ENCODE results near the gene MTA3.
"Not testable (repeated sequence)": the region's sequence is repeated elsewhere in the genome, so short reads cannot be mapped to it uniquely, and the experiment has no call there.

The MTA3 gene

DNA sequence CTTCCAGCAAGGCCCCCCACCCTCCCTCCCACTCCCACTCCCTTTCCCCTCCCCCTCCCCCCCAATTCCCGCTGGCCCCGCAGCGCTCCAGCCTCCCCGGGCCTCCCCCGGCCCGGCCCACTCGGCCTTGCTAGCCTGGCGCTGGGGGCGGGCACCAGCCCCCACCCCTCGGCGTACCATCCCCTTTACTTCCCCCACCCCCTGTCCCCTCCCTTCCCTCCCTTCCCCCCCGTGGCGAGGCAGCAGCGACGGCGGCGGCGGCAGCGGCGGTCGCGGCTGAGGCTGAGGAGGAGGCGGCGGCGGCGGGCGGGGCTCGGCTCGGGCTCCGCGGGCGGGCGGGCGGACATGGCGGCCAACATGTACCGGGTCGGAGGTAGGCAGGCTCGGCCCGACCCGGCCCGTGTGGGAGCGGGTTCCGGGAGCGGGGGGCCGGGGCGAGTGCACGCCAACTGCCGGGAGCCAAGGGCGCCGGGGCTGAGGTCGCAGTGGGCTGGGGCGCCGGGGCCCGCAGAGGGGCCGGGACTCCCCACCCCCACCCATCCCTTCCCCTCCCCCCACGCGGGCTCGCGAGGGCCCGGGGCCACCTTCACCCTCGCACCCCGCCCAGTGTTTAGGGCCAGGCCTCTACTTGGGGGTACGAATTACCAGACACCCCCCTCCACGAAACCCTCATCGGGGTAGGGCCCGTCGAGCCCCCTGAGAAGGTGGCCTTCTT, at the start of gene MTA3:
Gene MTA3 (plus strand): TSS at position 232 of the 715 bp plus-strand sequence. CDS start 114 bp downstream, at position 346.
- no peak for DNase-seq

DNA sequence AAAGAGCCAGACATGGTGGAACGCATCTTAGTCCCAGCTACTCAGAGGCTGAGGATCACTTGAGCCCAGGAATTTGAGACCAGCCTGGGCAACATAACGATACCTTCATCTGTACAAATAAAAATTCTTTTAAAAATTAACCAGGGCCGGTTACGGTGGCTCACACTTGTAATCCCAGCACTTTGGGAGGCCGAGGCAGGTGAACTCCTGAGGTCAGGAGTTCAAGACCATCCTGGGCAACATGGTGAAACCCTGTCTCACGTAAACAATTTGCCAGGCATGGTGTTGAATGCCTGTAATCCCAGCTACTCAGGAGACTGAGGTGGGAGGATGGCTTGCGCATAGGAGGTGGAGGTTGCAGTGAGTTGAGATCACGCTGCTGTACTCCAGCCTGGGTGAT, 48.8 kb upstream of the MTA3 start:
- DNase-seq, result no peak

DNA sequence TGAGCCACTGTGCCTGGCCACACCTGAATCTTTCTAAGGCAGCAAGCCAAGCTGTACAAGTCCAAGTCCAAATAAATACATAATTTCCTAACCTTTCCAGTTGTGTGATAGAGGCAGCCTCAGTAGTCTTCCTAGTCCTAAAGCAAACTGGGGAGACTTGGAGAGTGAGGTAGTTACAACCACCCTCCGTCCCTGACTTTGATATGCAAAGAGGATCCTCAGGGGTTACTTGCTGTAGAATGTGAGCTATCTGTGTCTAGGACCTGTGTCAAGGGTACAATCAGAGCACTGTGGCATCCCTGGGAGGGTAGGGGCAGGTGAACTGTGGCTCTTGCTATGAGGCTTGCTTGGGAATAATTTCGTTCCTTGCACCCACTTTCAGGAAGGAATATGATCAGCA, 46.4 kb upstream of the MTA3 start:
- no peak for DNase-seq

DNA sequence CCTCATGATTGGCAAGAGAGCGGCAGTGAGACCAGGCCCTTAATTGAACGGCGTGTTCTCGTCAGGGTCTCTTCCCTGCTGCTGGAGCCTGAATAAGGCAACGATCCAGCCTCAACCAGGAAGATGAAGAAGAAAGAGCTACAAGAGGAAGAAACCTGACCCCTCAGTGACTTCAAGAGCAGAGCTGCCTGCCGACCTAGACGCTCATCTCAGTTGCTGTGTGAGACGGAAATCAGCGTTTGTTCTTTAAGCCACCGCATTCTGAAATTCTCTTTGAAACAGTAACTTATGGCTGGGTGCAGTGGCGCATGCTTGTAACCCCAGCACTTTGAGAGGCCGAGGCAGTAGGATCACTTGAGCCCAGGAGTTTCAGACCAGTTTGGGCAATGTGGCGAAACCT, 45.1 kb upstream of the MTA3 start:
- DNase-seq, result no peak

DNA sequence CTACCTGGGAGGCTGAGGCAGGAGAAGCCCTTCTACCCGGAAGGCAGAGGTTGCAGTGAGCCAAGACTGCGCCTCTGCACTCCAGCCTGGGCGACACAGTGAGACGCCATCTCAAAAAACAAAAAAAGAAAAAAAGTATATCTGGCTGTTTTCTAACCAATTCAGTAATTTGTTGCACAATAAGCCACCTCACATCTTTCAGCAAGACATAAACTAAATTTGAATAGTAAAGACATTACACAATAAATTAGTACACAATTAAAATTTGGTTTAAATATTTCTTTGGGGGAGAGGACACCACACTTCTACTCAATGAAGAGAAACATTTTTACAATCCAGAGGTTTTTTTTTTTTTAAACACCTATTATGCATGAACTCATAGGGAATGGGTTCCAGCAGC, 36.0 kb upstream of the MTA3 start:
- no peak for DNase-seq

DNA sequence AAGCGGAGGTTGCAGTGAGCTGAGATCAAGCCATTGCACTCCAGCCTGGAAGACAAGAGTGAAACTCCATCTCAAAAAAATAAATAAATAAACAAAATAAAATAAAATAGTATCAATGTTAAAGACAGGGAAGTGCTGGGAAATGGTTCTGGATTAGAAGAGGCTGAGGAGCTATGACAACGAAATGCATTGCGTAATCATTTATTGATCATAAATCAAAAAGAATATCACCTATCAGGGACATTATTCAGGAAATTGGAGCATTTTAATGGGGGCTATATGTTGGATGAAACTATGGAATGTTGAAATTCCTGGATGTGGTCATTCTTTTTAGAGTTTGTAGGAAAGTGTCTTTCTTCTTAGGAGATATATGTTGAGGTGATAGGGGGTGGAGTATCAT, 30.9 kb upstream of the MTA3 start:
- DNase-seq, result no peak

DNA sequence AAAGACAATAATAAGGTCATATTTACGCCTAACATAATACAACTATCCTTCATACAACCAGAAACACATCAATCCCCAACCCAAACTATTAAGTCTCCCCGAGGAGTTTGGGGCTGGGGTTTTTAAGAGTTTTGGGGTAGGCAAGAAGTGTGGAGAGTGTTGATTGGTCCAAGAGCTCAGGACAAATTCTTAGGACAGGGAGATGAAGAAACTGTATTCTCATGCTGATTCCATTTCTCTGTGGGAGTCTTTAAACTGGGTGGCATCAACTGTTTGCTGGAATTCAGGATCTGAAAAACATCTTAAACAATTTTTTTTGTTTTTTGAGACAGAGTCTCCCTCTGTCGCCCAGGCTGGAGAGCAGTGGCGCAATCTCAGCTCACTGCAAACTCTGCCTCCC, 25.6 kb upstream of the MTA3 start:
- no peak for DNase-seq

DNA sequence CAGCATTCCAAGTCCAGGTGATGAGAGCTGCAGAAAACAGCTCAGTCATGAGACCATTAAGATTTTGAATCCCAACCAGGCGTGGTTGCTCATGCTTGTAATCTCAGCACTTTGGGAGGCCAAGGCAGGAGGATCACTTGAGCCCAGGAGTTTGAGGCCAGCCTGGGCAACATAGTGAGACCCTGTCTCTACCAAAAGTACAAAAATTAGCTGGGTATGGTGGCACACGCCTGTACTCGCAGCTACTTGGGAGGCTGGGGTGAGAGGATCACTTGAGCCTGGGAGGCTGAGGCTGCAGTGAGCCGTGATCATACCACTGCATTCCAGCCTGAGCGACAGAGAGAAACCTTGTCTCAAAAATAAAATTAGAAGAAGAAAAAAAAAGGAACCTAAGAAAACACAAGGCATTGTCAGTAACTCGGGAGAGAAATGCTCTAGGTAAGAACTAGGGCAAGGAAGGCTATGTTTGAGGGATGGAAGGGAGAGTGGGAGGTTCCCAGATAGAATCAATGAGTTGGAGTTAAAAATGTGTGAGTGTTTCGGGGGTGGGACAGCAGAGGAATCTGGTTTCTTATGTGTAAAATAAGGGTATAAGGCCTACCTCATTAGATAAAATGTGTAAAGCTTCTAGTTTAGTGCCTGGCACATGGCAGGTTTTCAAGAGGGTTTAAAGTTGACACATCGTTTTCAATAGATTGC, 23.3 kb upstream of the MTA3 start:
- DNase-seq, result no peak

DNA sequence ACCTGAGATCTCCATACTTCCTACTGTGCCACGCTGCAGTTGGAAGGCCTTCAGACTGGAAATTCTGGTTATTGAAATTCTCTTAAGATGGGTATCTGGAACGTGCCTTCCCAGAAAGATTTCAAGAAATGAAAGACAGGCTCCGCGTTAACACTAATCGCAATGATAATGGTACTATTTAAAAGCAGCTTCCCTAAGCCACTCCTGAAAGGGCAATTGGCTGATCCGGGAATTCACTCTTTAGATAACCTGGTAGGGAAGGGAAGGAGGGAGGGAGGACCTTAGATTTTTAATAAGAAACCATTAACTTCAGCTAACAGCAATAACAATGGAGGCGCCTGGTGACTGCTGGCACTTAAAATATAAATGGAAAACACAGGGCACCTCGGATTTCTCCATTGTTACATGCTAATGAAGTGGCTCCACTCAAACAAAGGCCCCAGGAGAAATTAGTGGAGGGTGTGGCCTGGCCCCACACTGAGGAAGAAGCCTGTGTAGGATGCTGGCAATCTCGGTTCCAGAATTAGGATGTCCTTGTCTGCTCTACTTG, 22.5 kb upstream of the MTA3 start:
- no peak for DNase-seq

DNA sequence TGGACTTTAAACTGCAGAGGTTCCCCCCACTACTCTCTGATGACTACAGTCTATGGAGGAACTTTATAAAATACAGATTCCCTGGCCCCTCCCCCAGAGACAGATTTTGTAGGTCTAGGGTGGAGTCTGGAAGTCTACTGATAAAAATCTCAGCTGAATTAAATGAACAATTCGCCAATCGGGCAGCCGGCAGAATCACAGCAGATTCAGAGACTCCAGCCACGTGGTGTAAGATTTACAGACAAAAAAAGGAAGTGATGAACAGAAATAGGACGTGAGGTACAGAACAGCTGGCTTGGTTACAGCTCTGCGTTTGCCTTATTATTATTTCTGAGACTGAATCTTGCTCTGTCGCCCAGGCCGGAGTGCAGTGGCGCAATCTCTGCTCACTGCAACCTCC, 21.4 kb upstream of the MTA3 start:
- no peak for DNase-seq

DNA sequence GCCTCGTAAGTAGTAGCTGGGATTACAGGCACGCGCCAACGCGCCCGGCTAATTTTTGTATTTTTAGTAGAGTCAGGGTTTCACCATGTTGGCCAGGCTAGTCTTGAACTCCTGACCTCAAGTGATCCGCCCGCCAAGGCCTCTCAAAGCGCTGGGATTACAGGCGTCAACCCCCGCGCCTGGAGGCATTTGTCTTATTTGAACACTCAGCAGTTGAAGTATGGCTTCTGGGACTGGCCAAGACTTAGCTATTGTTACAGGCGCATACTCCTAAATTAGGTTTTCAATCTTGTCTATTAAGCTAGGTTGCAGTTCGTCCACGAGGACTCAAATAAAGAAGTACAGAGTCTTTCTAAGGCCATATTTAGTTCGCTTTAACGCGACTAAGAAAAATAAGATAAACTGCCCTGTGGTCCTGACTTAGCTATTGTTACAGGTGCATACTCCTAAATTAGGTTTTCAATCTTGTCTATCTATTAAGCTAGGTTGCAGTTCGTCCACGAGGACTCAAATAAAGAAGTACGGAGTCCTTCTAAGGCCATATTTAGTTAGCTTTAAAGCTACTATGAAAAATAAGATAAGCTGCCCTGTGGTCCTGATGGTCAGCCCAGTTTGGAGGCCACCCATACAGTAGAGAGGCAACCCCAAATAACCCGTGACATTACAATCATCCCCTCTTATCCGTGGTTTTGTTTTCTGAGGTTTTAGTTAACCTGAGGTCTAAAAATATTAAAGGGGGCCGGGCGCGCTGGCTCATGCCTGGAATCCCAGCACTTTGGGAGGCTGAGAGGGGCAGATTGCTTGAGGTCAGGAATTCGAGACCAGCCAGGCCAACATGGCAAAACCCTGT, 20.8 kb upstream of the MTA3 start:
- DNase-seq, result no peak

DNA sequence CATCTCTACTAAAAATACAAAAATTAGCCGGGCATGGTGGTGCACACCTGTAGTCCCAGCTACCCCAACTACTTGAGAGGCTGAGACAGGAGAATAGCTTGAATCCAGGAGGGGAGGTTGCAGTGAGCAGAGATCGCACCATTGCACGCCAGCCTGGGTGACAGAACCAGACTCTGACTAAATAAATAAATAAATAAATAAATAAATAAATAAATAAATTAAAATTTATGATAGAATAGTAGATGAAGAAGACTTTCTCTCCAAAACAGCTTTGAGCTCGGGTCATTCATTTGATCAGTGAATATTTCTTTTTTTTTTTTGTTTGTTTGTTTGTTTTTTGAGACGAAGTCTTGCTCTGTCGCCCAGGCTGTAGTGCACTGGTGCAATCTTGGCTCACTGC, 17.6 kb upstream of the MTA3 start:
- no peak for DNase-seq

DNA sequence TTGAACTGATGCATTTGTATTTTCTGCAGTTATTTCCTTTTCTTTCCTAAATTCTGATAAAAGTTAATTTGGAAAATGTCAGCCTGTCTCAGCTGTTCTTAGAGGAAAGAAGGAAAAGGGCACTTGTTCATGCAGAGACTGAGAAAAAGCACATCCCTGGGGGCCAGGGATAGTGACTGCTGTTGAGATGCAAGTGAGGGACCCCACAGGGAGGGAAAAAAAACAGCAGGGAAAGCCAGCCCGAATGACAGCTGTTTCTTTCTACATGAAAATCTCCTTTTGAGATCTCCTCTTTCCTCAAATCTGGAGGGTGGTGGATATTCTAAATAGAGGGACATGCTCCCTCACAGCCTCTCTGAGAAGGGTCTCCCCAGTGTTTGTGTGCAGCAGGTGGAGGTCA, 14.0 kb upstream of the MTA3 start:
- no peak for DNase-seq

DNA sequence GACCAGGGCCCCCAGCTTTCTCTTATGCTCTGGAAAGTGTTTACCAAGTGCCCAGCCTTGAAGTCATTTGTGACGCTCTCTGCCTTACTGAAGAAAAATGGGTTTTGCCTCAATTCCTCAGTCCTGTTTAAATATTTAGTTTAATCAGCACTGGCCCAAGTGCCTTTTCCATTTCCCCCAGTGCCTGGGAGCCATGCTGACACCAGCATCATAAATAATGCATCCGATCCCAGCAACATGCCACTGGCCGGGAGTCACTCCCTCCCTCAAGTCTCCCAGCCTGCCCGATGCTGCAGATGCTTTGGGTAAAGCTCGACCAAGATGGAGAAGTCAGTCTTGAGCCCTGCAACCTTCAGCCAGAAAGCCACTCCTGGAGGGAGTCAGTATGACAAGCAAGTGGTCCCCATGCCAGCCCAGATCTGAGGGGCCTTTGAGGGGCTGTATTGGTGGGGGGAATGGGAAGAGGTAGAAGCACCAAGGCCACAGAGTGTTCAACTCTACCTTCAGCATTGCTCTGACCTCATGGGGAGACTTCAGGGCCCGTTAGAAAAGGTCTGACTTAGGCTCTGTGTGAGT, 12.0 kb upstream of the MTA3 start:
- DNase-seq, result no peak

DNA sequence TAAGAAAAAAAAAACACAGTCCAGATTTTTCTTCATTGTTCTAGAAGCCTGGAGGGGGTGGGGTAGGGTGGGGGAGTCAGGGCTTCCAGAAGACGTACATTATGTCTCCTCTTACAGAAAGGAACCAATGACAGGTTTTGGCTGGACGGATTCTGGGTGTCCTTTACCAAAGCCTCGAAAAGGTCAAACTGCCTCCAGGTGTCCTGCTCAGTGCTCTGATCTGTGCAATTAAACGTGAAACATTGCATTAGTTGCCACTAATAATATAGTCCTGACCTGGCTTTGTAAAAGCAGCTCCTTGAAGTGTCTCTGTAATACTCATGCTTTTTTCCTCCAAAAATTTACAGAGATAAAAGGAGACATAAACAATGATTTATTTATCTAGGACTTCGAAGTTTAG, 11.1 kb upstream of the MTA3 start:
- DNase-seq, result no peak

DNA sequence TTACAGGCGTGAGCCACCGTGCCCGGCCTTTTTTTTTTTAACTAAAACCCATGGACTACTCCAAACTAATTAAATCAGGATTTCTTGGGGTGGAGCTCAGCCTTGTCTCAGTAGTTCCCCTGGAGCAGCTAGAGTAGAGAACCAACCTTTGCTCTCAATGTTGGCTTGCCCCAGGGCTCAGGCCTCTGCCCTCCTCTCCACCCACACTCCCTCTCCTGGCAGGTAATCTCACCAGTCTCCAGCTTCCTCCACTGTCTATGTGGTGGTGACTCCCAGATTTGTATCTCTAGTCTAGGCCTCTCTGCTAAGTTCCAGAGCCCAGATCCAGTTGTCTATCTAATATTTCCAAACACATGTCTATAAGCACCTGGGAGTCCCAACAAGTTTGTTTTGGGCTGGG, 9.6 kb upstream of the MTA3 start:
- DNase-seq, result no peak

DNA sequence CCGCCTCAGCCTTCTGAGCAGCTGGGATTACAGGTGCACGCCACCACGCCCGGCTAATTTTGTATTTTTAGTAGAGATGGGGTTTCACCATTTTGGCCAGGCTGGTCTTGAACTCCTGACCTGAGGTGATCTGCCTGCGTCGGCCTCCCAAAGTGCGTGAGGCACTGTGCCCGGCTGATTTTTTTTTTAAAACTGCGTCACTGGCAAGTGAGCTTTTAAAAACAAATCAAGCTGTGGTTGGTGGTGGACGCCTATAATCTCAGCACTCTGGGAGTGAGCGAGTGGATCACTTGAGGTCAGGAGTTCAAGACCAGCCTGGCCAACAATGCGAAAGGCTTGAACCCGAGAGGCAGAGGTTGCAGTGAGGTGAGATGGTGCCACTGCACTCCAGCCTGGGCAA, 8.3 kb upstream of the MTA3 start:
- DNase-seq, result not testable (repeated sequence)

DNA sequence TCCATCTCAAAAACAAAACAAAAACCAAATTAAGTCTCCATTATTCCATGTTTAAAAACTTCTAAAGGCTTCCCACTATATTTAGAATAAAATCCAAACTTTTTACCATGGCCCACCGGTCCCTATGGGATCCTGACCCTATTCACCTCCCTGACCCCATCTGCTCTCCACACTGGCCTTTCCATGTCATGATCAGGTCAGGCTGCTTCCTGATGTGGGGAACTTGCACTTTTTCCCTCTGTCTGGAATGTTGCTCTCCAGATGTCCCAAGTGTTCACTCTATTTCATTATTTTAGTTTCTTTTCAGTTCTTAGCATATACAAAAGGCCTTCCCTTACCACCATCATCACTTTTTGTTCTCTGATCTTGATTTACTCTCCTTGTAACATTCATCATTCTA, 7.5 kb upstream of the MTA3 start:
- DNase-seq, result no peak

DNA sequence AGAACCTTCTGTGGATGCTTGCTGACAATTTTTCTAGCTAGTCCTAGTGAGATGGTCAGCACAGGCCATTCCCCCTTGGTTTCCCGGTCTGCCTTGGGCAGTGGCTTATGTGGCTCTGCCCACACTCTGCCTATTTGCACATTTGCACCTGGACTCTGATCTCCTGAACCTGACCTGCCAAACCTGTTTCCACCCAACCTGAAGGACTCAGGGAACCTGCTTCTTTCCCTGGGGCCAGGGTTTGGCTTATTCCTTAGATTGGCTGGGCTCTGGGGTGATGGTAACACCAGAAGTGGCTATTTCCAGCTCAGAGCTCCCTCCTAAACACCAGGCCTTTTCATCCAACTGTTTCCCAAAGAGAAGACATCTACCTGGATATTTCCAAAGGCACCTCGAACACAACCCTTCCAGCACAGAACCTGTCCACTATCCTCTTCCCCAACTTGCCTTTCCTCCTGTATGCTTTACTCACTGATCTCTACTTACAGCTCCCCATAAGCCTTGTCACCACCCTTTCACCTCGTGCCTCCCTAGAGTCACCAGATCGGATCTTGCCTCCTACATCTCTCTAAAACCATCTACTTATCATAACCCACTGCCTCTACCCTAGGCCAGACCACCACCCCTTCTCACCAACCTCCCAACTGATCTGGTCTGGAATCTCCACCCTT, 5.8 kb upstream of the MTA3 start:
- no peak for DNase-seq

DNA sequence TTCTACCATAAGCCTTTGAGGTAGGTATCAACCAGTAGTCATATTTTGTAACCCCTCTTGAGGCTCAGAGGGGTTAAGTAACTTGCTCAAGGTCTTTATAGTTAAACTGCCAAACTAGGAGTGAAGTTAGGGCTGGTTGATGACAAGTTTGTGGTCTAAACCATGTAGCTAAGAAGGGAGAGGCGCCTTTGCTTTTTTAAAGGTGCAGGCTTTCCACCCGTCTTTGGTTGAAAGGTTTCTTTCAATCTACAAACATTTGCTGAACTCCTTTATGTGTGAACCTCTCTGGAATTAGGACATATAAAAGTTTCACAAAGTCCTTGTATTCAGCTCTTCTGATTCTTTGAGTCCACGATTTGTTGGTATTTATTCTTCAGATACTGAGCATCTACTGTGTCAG, 2.4 kb upstream of the MTA3 start:
- DNase-seq, result no peak

DNA sequence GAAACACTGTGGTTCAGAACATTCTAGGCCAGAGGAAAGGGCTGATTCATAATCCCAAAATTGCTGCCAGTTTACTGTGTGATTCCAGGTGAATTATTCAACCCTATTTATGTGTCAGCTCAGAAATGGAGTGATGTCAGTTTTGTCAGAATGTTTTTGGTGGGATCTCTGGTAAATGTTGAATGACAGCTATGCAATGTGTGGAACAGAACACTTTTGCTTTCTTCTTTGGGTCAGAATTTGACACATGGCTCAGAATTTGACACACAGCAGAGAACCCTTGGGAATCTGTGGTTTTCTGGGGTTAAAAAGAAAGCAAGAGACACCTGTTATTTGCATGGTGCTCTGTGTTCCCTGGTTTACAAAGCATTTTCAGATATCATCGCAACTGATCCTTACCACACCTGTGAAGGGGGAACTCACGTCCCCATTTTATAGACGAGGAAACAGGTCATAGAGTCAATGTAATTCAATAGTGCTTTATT, 1.6 kb upstream of the MTA3 start:
- DNase-seq, result no peak

DNA sequence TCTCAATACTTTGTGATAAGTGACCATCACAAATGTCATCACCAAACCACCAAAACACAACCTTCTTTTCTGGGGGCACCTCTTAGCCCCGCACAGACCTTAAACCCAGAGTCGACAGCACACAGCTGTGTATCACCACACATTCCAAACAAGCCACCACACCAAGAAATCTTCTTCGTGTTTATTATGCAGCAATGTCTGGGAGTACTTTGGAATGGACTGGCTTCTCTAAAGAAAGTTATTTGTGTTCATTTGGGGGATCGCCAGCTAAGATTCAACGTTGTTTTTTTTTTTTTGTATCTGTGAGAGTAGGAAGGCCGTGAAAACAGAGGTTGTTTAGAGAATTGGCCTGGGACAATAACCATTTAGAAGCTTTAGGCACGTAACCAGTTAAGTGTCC, 1.1 kb upstream of the MTA3 start:
- DNase-seq, result no peak
